HFFc6 (cell line): Measurements from ENCODE around the gene NPAS3. TPM values are rescaled to one million over a fixed set of nuclear protein-coding genes. Genes with fewer than 3 reads are reported as not detected.

Source experiments
- DNase-seq: peaks from one replicate; pipeline ENCODE4 v3.0.0-alpha.2; 2018
- H3K27ac Mint-ChIP-seq: 2 replicates; pipeline ENCODE4 v1.8.0; 2020; ENCODE audit warnings: mild to moderate bottlenecking, mixed read lengths
- H3K27me3 Mint-ChIP-seq: 2 replicates; pipeline ENCODE4 v1.8.0; 2021; ENCODE audit warnings: mild to moderate bottlenecking, moderate library complexity, mixed read lengths; ENCODE audit not compliant: insufficient read depth
- H3K36me3 Mint-ChIP-seq: 2 replicates; pipeline ENCODE4 v1.8.0; 2021; ENCODE audit warnings: low read depth, mixed read lengths
- H3K4me1 Mint-ChIP-seq: 2 replicates; pipeline ENCODE4 v1.8.0; 2020; ENCODE audit warnings: low read depth, mixed read lengths
- H3K4me3 Mint-ChIP-seq: 2 replicates; pipeline ENCODE4 v1.8.0; 2020; ENCODE audit warnings: mild to moderate bottlenecking, moderate library complexity, mixed read lengths
- H3K9me3 Mint-ChIP-seq: 2 replicates; pipeline ENCODE4 v1.8.0; 2020; ENCODE audit warnings: mild to moderate bottlenecking, mixed read lengths
- CTCF ChIP-seq: fragments of 200-600 bp; sonication (generic); IDR thresholded peaks from 2 replicates; pipeline ENCODE4 v1.5.0; 2021; ENCODE audit warnings: antibody characterized with exemption, mild to moderate bottlenecking
- total RNA-seq, 6 experiments: library from RNA; stranded (reverse); fragmentation: NEBNext Ultra II Directional; extraction: Animal tissue kit (Norgen Biotek cat#: 25700); gene quantifications; 2 replicates in 1 of 6; 3 replicates in 5 of 6; pipeline ENCODE4 v1.2.3, GENCODE V29; 2021

The NPAS3 gene
- total RNA-seq, 6 experiments from 2014 or later: not detected

- no peak for DNase-seq
- no peaks in the 10 kb centered on the region; the same call in 1 of the 2 replicates for H3K9me3 Mint-ChIP-seq
- no peak for TF ChIP-seq CTCF
- H3K27ac Mint-ChIP-seq: no peak overlapping the region
- no peaks in the 10 kb centered on the region; the same call in 1 of the 2 replicates for H3K36me3 Mint-ChIP-seq
- H3K4me3 Mint-ChIP-seq: no peak overlapping the region
- H3K4me1 Mint-ChIP-seq: no peaks in the 10 kb centered on the region
- peaks cover 2% of the 10 kb centered on the region; the same call in 1 of the 2 replicates for H3K27me3 Mint-ChIP-seq
These were observed 279.3 kb downstream of the NPAS3 start for GRCh38 chr14:33218026-33218425.

GRCh38 chr14:33219957-33220356 lies 281.3 kb downstream of the NPAS3 start:
- Mint-ChIP-seq H3K4me1 (no peaks in the 10 kb centered on the region), H3K27me3 (peaks cover 2% of the 10 kb centered on the region; the same call in 1 of the 2 replicates), H3K36me3 (no peaks in the 10 kb centered on the region; the same call in 1 of the 2 replicates), H3K27ac (no peak overlapping the region), H3K9me3 (peaks cover 4% of the 10 kb centered on the region; the same call in 1 of the 2 replicates), H3K4me3 (no peak overlapping the region)
- no peak for DNase-seq
- no peak for TF ChIP-seq CTCF

- H3K4me3 Mint-ChIP-seq: no peak overlapping the region
- H3K36me3 Mint-ChIP-seq: peaks cover 4% of the 10 kb centered on the region; the same call in 1 of the 2 replicates
- DNase-seq: no peak
- no peaks in the 10 kb centered on the region for H3K4me1 Mint-ChIP-seq
- no peak overlapping the region for H3K27ac Mint-ChIP-seq
- 0 out of 2 replicates have a peak, but pooled peaks cover 2% of the 10 kb centered on the region for H3K27me3 Mint-ChIP-seq
- TF ChIP-seq CTCF: no peak
- H3K9me3 Mint-ChIP-seq: no peaks in the 10 kb centered on the region; the same call in 1 of the 2 replicates
These were observed 290.7 kb downstream of the NPAS3 start for GRCh38 chr14:33229269-33229929.

GRCh38 chr14:33230021-33230420 lies 291.3 kb downstream of the NPAS3 start:
- H3K27me3 Mint-ChIP-seq: 0 out of 2 replicates have a peak, but pooled peaks cover 2% of the 10 kb centered on the region
- no peak overlapping the region for H3K4me3 Mint-ChIP-seq
- no peak for DNase-seq
- no peak overlapping the region for H3K27ac Mint-ChIP-seq
- no peaks in the 10 kb centered on the region for H3K4me1 Mint-ChIP-seq
- no peak for TF ChIP-seq CTCF
- H3K36me3 Mint-ChIP-seq: peaks cover 4% of the 10 kb centered on the region; the same call in 1 of the 2 replicates
- H3K9me3 Mint-ChIP-seq: no peaks in the 10 kb centered on the region; the same call in 1 of the 2 replicates

- H3K4me3 Mint-ChIP-seq: no peak overlapping the region
- peaks cover 4% of the 10 kb centered on the region; the same call in 1 of the 2 replicates for H3K36me3 Mint-ChIP-seq
- no peak overlapping the region for H3K27ac Mint-ChIP-seq
- H3K27me3 Mint-ChIP-seq: 0 out of 2 replicates have a peak, but pooled peaks cover 2% of the 10 kb centered on the region
- no peak for DNase-seq
- no peak for TF ChIP-seq CTCF
- no peaks in the 10 kb centered on the region; the same call in 1 of the 2 replicates for H3K9me3 Mint-ChIP-seq
- H3K4me1 Mint-ChIP-seq: no peaks in the 10 kb centered on the region
These were observed 293.4 kb downstream of the NPAS3 start for GRCh38 chr14:33232031-33232430.
